GM18517 (cell line): ENCODE measurements around the gene CNOT9.

Experiments used
- ATAC-seq: cut with Tn5 transposase; IDR thresholded peaks from one replicate; pipeline ENCODE4 v1.9.1; 2021; ENCODE audit warnings: mild to moderate bottlenecking, moderate library complexity; ENCODE audit not compliant: unreplicated experiment

CNOT9 gene

GRCh38 chr2:218577482-218578220 is 9.0 kb downstream of the CNOT9 start:
- ATAC-seq: no peak

GRCh38 chr2:218578272-218578877 is 9.7 kb downstream of the CNOT9 start:
- ATAC-seq: no peak

- ATAC-seq: no peak
Measured at GRCh38 chr2:218582076-218582475, 13.4 kb downstream of the CNOT9 start.

GRCh38 chr2:218583983-218584850 is 15.6 kb downstream of the CNOT9 start:
- no peak for ATAC-seq

GRCh38 chr2:218585541-218585940 is 16.9 kb downstream of the CNOT9 start:
- no peak for ATAC-seq

GRCh38 chr2:218605432-218605831 is 36.8 kb downstream of the CNOT9 start:
- ATAC-seq: no peak

GRCh38 chr2:218607436-218608115 is 38.9 kb downstream of the CNOT9 start, which contains the start of gene PLCD4:
TSS of gene PLCD4 (plus strand) at chr2:218607899. CDS start at chr2:218615740, 7,841 bp downstream.
- ATAC-seq: no peak

- ATAC-seq: no peak
Measured at GRCh38 chr2:218615868-218616315, 47.3 kb downstream of the CNOT9 start.

GRCh38 chr2:218618102-218618860 is 49.6 kb downstream of the CNOT9 start:
- no peak for ATAC-seq

GRCh38 chr2:218621007-218621406 is 52.4 kb downstream of the CNOT9 start:
- ATAC-seq: no peak

GRCh38 chr2:218622606-218623365 is 54.1 kb downstream of the CNOT9 start:
- ATAC-seq: no peak

- ATAC-seq: no peak
Measured at GRCh38 chr2:218623366-218623705, 54.7 kb downstream of the CNOT9 start.

GRCh38 chr2:218626369-218626768 is 57.7 kb downstream of the CNOT9 start:
- ATAC-seq: no peak

GRCh38 chr2:218627939-218628338 is 59.3 kb downstream of the CNOT9 start:
- no peak for ATAC-seq

GRCh38 chr2:218631837-218632236 is 63.2 kb downstream of the CNOT9 start:
- no peak for ATAC-seq

GRCh38 chr2:218635719-218636118 is 67.1 kb downstream of the CNOT9 start:
- ATAC-seq: no peak

GRCh38 chr2:218638372-218638771 is 69.7 kb downstream of the CNOT9 start:
- ATAC-seq: no peak

GRCh38 chr2:218642121-218642656 is 73.5 kb downstream of the CNOT9 start:
- ATAC-seq: no peak

- no peak for ATAC-seq
Measured at GRCh38 chr2:218642786-218643185, 74.1 kb downstream of the CNOT9 start.
